ENCODE measurements around the gene CEP164. TPM values are rescaled to one million over a fixed set of nuclear protein-coding genes. Genes with fewer than 3 reads are reported as not detected.

The CEP164 gene
- polyA plus RNA-seq, 1 of the 3 experiments (the other 2 are of a cell fraction): 27.7 TPM

- TF ChIP-seq EZH2phosphoT487 (IDR thresholded peaks at IDR 0.05; ENCODE audit: borderline replicate concordance, low read depth) (no peak), NFIC (IDR thresholded peaks at IDR 0.05; ENCODE audit: borderline replicate concordance) (no peak), MAX (IDR thresholded peaks at IDR 0.05; ENCODE audit: low read depth) (peak; percentile 61; the same call in 1 of the 2 replicates), ZBTB33 (IDR thresholded peaks at IDR 0.05; ENCODE audit: borderline replicate concordance, low read depth) (no peak), FOXM1 (IDR thresholded peaks at IDR 0.05; ENCODE audit: low read depth) (no peak), PBX3 (IDR thresholded peaks at IDR 0.05) (peak; percentile 61; the same call in 1 of the 2 replicates), RAD21 (IDR thresholded peaks at IDR 0.05; ENCODE audit: low read length) (peak; percentile 58), JUND (IDR thresholded peaks at IDR 0.05) (no peak)
Measured at GRCh38 chr11:117316197-117316961, 11.3 kb upstream of the CEP164 start, which contains the start of gene BACE1 (continued).

GRCh38 chr11:117318738-117319137 is 8.9 kb upstream of the CEP164 start:
- H3K4me1 ChIP-seq (ENCODE audit: control insufficient read depth in 1 of 2, insufficient read depth in 2 of 2, low read depth in 1 of 2, low read length in 1 of 2): peaks cover 0 to 19% of the 10 kb centered on the region in 2 experiments; a peak in 3 of 4 replicates
- peaks cover 20% of the 10 kb centered on the region for H3K79me2 ChIP-seq (ENCODE audit: insufficient read depth)
- H3K4me3 ChIP-seq (ENCODE audit: low read depth in 2 of 2, low read length in 1 of 2): no peak overlapping the region
- no peaks in the 10 kb centered on the region for H3K36me3 ChIP-seq (replicated peaks in 1 of 2; ENCODE audit: control insufficient read depth in 1 of 2, insufficient read depth in 2 of 2, low read length in 1 of 2)
- H3K9me3 ChIP-seq: no peaks in the 10 kb centered on the region
- ChIA-PET CTCF (interaction anchor here (1.2 kb wide), 1 partner anchor 9 kb away, joined by 3 read pairs; no protein-coding TSS in a partner anchor), POLR2A (interaction anchor here (1.5 kb wide), 1 partner anchor 9 kb away, joined by 5 read pairs; the partner anchor contains the start of gene CEP164)
- peaks cover 7% of the 10 kb centered on the region for H3F3A ChIP-seq (replicated peaks; ENCODE audit: insufficient read depth)
- WGBS (ENCODE audit: low lambda C conversion rate): 91% methylated on average over 7 of the region's 7 CpGs
- no peaks in the 10 kb centered on the region for H3K27me3 ChIP-seq (ENCODE audit: insufficient read depth)
- no peak overlapping the region for H3K9ac ChIP-seq
- TF ChIP-seq CHD2 (IDR thresholded peaks at IDR 0.05; ENCODE audit: low read length, partially characterized antibody): no peak
- no peak for TF ChIP-seq USF1 (IDR thresholded peaks at IDR 0.05; ENCODE audit: borderline replicate concordance, low read depth)
- TF ChIP-seq, protein P1, sequence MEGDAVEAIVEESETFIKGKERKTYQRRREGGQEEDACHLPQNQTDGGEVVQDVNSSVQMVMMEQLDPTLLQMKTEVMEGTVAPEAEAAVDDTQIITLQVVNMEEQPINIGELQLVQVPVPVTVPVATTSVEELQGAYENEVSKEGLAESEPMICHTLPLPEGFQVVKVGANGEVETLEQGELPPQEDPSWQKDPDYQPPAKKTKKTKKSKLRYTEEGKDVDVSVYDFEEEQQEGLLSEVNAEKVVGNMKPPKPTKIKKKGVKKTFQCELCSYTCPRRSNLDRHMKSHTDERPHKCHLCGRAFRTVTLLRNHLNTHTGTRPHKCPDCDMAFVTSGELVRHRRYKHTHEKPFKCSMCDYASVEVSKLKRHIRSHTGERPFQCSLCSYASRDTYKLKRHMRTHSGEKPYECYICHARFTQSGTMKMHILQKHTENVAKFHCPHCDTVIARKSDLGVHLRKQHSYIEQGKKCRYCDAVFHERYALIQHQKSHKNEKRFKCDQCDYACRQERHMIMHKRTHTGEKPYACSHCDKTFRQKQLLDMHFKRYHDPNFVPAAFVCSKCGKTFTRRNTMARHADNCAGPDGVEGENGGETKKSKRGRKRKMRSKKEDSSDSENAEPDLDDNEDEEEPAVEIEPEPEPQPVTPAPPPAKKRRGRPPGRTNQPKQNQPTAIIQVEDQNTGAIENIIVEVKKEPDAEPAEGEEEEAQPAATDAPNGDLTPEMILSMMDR (IDR thresholded peaks at IDR 0.05): no peak
- TF ChIP-seq, protein P2, sequence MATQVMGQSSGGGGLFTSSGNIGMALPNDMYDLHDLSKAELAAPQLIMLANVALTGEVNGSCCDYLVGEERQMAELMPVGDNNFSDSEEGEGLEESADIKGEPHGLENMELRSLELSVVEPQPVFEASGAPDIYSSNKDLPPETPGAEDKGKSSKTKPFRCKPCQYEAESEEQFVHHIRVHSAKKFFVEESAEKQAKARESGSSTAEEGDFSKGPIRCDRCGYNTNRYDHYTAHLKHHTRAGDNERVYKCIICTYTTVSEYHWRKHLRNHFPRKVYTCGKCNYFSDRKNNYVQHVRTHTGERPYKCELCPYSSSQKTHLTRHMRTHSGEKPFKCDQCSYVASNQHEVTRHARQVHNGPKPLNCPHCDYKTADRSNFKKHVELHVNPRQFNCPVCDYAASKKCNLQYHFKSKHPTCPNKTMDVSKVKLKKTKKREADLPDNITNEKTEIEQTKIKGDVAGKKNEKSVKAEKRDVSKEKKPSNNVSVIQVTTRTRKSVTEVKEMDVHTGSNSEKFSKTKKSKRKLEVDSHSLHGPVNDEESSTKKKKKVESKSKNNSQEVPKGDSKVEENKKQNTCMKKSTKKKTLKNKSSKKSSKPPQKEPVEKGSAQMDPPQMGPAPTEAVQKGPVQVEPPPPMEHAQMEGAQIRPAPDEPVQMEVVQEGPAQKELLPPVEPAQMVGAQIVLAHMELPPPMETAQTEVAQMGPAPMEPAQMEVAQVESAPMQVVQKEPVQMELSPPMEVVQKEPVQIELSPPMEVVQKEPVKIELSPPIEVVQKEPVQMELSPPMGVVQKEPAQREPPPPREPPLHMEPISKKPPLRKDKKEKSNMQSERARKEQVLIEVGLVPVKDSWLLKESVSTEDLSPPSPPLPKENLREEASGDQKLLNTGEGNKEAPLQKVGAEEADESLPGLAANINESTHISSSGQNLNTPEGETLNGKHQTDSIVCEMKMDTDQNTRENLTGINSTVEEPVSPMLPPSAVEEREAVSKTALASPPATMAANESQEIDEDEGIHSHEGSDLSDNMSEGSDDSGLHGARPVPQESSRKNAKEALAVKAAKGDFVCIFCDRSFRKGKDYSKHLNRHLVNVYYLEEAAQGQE (IDR thresholded peaks at IDR 0.05; ENCODE audit: low read depth, low read length): no peak
- no peak for TF ChIP-seq EZH2phosphoT487 (IDR thresholded peaks at IDR 0.05; ENCODE audit: borderline replicate concordance, low read depth)
- TF ChIP-seq MXI1 (IDR thresholded peaks at IDR 0.05; ENCODE audit: low read depth, low read length): no peak
- TF ChIP-seq ZBTB33 (IDR thresholded peaks at IDR 0.05; ENCODE audit: borderline replicate concordance, low read depth): no peak
- TF ChIP-seq RFX5 (IDR thresholded peaks at IDR 0.05; ENCODE audit: low read length): no peak
- TF ChIP-seq NFIC (IDR thresholded peaks at IDR 0.05; ENCODE audit: borderline replicate concordance): no peak
- no peak for TF ChIP-seq RAD21 (IDR thresholded peaks at IDR 0.05; ENCODE audit: low read length)
- no peaks in the 10 kb centered on the region for H3K9me2 ChIP-seq
- H3K4me2 ChIP-seq: 0 out of 2 replicates have a peak overlapping the region, but pooled peaks have one; percentile 3
- peak overlapping the region; percentile 29; the same call in 1 of the 2 replicates for H2AFZ ChIP-seq (ENCODE audit: low read depth)
- H3K27ac ChIP-seq (ENCODE audit: low read depth in 2 of 2, low read length in 1 of 2): peak overlapping the region in 1 of 2 experiments; percentile 16; a peak in 1 of 4 replicates
- DNase-seq: no peak
- no peaks in the 10 kb centered on the region for H4K20me1 ChIP-seq (ENCODE audit: insufficient read depth)
